ENCODE results near the gene LSM10. TPM values are rescaled to one million over a fixed set of nuclear protein-coding genes. Genes with fewer than 3 reads are reported as not detected.

Gene LSM10
- total RNA-seq, 1 donor from 2014 or later = 28.4 TPM

DNA sequence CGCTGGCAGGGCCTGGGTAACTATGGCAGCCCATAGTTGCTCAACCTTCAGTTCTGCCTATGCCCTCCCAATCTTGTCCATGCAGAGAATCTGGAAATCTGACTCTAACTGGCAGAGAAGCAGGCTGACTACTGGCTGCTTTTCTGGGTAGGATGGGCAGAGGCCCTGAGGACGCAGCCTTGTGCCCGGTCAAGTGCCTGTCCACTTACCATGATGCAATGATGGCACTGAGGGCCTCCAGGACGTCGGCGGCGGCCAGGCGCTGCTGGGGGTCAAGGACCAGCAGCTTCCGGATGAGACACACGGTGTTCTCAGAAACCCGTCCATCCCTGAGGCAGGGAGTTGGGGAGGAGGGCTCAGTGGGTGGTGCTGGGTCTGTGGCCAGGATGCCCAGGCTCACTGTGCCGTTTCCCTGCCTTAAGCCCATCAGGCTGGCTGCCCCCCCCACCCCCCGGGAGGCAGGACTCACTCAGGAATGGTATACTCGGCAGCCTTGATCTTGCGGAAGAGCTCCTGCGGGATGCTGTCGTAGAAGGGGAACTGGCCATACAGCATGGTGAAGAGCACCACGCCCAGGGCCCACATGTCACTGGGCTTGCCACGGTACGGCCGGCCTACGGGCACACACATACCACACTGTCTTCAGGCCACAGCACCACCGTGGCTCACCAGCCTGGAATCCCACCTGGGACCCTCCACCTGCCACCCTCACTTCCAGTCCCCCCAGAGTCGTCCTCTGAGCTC lies 53.9 kb downstream of the LSM10 start:
- H3K9me3 Mint-ChIP-seq (ENCODE audit: low read depth) = no peaks in the 10 kb centered on the region
- peaks cover 12% of the 10 kb centered on the region for H3K36me3 Mint-ChIP-seq (ENCODE audit: insufficient read depth)
- no peak overlapping the region for H3K27ac Mint-ChIP-seq
- H3K27me3 Mint-ChIP-seq = no peaks in the 10 kb centered on the region
- no peak overlapping the region for H3K4me3 Mint-ChIP-seq (ENCODE audit: low read depth)
- TF ChIP-seq, protein P1, sequence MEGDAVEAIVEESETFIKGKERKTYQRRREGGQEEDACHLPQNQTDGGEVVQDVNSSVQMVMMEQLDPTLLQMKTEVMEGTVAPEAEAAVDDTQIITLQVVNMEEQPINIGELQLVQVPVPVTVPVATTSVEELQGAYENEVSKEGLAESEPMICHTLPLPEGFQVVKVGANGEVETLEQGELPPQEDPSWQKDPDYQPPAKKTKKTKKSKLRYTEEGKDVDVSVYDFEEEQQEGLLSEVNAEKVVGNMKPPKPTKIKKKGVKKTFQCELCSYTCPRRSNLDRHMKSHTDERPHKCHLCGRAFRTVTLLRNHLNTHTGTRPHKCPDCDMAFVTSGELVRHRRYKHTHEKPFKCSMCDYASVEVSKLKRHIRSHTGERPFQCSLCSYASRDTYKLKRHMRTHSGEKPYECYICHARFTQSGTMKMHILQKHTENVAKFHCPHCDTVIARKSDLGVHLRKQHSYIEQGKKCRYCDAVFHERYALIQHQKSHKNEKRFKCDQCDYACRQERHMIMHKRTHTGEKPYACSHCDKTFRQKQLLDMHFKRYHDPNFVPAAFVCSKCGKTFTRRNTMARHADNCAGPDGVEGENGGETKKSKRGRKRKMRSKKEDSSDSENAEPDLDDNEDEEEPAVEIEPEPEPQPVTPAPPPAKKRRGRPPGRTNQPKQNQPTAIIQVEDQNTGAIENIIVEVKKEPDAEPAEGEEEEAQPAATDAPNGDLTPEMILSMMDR (IDR thresholded peaks at IDR 0.05; ENCODE audit: unreplicated experiment) = no peak
- H3K4me1 Mint-ChIP-seq (ENCODE audit: low read depth) = no peaks in the 10 kb centered on the region
- DNase-seq (ENCODE audit: low spot score, unreplicated experiment) = no peak

Other genes with a start within 250 kb of the LSM10 start
- gene TRAPPC3, start 248.4 kb downstream of the LSM10 start, total RNA-seq = 61.0 and 63.6 TPM in 2 replicates
- gene MAP7D1, start 241.7 kb downstream of the LSM10 start, total RNA-seq = 98.0 and 109 TPM in 2 replicates
- gene THRAP3, start 173.5 kb downstream of the LSM10 start, total RNA-seq = 142 and 145 TPM in 2 replicates
- 10.6 and 11.0 TPM in 2 replicates for gene SH3D21, start 91.5 kb downstream of the LSM10 start, total RNA-seq
- 11.8 and 14.1 TPM in 2 replicates for gene EVA1B, start 74.3 kb downstream of the LSM10 start, total RNA-seq
- 34.6 and 42.0 TPM in 2 replicates for gene STK40, start 12.0 kb downstream of the LSM10 start, total RNA-seq
- gene OSCP1, start 52.5 kb upstream of the LSM10 start, total RNA-seq = 18.2 and 21.0 TPM in 2 replicates
- gene MRPS15, start 66.5 kb upstream of the LSM10 start, total RNA-seq = 72.0 and 76.4 TPM in 2 replicates
- 4.2 and 5.5 TPM in 2 replicates for gene CSF3R, start 85.0 kb upstream of the LSM10 start, total RNA-seq

Measured in progenitor cell of endocrine pancreas (in vitro differentiated cells).